SK-N-MC (cell line): Measurements from ENCODE around the gene TRDMT1.

ENCODE experiments used
- EZH2 ChIP-seq: fragments of 200-600 bp; sonication (generic); IDR thresholded peaks from one replicate; pipeline ENCODE4 v1.6.1; 2017; ENCODE audit warnings: antibody characterized with exemption
- POLR2AphosphoS5 ChIP-seq: IDR thresholded peaks from 2 replicates; pipeline ENCODE4 v1.6.1; 2012; ENCODE audit warnings: mild to moderate bottlenecking, low read depth, low read length, borderline replicate concordance

- TF ChIP-seq EZH2 (no peak), POLR2AphosphoS5 (no peak)
Observed at GRCh38 chr10:17202506-17202905, 1.0 kb upstream of the TRDMT1 start.
